Smooth muscle cell of the brain vasculature (primary cell): ENCODE data around the gene C16orf87.

Experiments
- DNase-seq: peaks from one replicate; pipeline ENCODE4 v3.0.0-alpha.2; 2012; ENCODE audit warnings: low read depth, low spot score

C16orf87 gene

DNA sequence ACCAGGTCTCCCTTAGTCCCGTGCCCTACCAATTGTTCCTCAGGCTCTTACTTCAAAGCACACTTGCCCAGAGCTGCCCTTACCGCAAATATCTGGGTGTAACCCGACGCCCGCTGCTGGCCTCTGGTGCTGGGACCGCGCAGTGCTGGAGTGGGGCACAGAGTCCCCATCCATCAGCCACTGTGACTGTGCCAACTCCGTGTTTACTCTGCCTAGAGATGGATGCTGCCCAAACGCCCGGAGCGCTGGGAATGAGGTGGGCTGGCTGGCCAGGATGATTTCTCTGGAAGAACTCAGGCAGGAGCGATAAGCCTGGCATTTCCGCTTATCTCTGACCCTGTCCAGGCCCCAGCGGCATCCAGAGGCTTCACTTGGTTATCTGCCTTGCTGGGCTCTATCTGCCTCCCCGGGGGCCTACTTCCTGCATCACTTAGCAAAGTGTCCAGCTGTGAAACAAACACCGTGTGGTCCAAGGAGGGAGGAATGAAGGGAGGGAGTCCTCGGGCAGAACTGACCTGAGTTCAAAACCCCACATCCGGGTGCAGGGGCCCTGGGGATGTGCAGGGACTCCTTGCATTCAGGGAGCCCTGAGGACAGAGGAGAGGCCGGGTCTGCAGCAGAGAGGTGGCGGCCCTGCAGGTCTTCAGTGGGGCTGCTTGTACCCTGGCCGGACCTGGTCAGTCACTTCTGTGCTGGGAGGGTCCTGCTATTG is 73.5 kb downstream of the C16orf87 start:
- no peak for DNase-seq

DNA sequence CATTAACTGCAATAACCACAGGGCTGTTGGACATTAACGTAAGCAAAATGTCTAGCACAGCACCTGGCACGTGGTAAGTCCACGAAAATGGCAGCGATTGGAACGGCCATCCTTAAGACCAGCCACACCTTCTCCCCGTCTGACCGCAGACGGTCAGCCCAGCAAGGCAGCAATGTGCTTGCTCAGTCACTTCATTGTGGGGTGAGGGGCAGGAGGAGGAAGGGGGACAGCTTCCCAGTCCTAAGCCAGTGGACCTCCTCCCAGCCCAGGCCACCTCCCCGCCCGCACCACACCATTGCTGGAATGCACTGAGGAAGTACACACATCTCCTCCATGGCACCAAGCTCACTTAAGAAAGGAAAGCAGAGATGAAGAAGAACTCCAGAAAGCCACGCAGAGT is 74.2 kb downstream of the C16orf87 start:
- DNase-seq, result no peak

DNA sequence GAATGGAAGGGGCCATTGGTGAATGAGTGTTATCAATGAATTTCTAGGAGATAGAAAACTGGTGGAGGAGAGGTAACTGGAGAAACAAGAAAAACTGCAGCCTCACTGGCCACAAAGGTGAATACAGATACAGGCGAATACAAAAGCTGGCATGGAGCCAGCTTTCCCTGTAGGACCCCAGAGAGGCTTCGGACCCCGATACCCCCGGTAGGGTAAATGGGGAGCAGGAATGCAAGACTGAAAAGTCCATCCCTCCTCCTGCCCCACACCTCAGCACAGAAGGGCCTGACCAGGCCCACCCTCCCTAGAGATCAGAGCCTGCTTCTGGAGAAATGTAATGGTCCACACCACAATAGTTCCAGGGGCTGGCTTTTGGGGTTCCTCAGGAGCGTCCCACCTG is 78.0 kb downstream of the C16orf87 start:
- DNase-seq, result no peak

- DNase-seq, result no peak
Measured at GRCh38 chr16:46751381-46751780, 79.6 kb downstream of the C16orf87 start.

DNA sequence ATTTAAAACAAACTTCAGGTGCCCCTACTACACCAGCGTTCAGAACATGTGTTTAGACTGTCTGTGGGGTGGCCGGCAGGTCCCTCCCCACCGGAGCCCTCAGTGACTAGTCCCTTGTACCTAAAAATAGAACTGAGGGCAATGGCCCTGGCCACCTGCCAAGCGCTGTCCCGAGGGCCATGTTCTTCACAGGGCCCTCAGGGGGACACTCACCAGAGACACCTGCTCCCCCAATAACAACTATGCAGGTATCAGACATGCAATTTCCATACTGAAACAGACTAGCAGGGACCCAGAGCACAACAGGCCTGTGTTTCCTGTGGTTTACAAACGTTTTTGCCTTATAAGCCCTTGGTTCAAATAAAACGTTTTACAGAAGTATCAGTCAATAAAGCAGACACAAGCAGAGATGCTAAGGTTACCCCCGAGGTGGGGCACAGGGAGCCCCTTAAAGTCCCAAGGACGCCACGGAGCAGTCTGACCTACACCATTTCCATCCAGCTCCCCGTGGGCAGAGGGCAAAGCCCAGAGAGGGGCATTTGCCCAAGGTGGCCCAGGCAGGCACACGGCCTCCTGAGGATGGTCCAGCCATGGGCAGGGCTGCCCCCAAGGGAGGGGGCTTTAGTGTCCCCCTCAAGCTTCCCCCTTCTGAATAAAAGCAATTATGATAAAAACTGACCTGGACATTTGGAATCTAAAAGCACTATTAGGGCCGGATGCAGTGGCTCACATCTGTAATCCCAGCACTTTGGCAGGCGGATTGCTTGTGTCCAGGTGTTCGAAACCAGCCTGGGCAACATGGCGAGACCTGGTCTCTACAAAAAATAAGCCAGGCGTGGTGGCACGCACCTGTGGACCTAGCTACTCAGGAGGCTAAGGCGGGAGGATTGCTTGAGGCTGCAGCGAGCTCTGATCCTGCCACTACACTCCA is 81.9 kb downstream of the C16orf87 start:
- no peak for DNase-seq

GRCh38 chr16:46747777-46748651 is 83.0 kb downstream of the C16orf87 start, which contains the start of gene MYLK3:
Gene MYLK3, minus strand, starts transcription at chr16:46748344. Its CDS starts 151 bp downstream, at chr16:46748193.
- no peak for DNase-seq

GRCh38 chr16:46746821-46747776 is 83.9 kb downstream of the C16orf87 start:
- no peak for DNase-seq
